GM04504 (cell line): ENCODE data around the gene FAR2.
"Not testable (repeated sequence)": the region's sequence is repeated elsewhere in the genome, so short reads cannot be mapped to it uniquely, and the experiment has no call there.

ENCODE experiments used
- DNase-seq: peaks from one replicate; pipeline ENCODE4 v3.0.0-alpha.2; 2012; ENCODE audit warnings: low read depth

Gene FAR2

GRCh38 chr12:29281371-29282005, 132.4 kb downstream of the FAR2 start:
- DNase-seq: peak; percentile 3

GRCh38 chr12:29282031-29282816, 133.1 kb downstream of the FAR2 start:
- peak; percentile 16 for DNase-seq

- DNase-seq: no peak
Observed at GRCh38 chr12:29283969-29284700, 135.1 kb downstream of the FAR2 start.

- peak; percentile 16 for DNase-seq
Observed at GRCh38 chr12:29286081-29286790, 137.2 kb downstream of the FAR2 start.

GRCh38 chr12:29287622-29288021, 138.5 kb downstream of the FAR2 start:
- no peak for DNase-seq

- DNase-seq: no peak
Observed at GRCh38 chr12:29288031-29288430, 139.0 kb downstream of the FAR2 start.

- DNase-seq: not testable (repeated sequence)
Observed at GRCh38 chr12:29290475-29290874, 141.4 kb downstream of the FAR2 start.

GRCh38 chr12:29291226-29291625, 142.1 kb downstream of the FAR2 start:
- no peak for DNase-seq

GRCh38 chr12:29299633-29300032, 150.6 kb downstream of the FAR2 start:
- DNase-seq: no peak

GRCh38 chr12:29301114-29301513, 152.0 kb downstream of the FAR2 start:
- DNase-seq: no peak

GRCh38 chr12:29304388-29304787, 155.3 kb downstream of the FAR2 start:
- DNase-seq: no peak

- no peak for DNase-seq
Observed at GRCh38 chr12:29306266-29306665, 157.2 kb downstream of the FAR2 start.

GRCh38 chr12:29306682-29307081, 157.6 kb downstream of the FAR2 start:
- no peak for DNase-seq

GRCh38 chr12:29309320-29309902, 160.3 kb downstream of the FAR2 start:
- DNase-seq: no peak

GRCh38 chr12:29310899-29311298, 161.8 kb downstream of the FAR2 start:
- no peak for DNase-seq

GRCh38 chr12:29314416-29314815, 165.3 kb downstream of the FAR2 start:
- DNase-seq: no peak

GRCh38 chr12:29316752-29317151, 167.7 kb downstream of the FAR2 start:
- peak; percentile 23 for DNase-seq

- peak; percentile 38 for DNase-seq
Observed at GRCh38 chr12:29317556-29318363, 168.7 kb downstream of the FAR2 start.

- peak; percentile 40 for DNase-seq
Observed at GRCh38 chr12:29320295-29321085, 171.4 kb downstream of the FAR2 start.

GRCh38 chr12:29322157-29322556, 173.1 kb downstream of the FAR2 start:
- no peak for DNase-seq
